HL-60 (cell line): ENCODE results near the gene NAA11.

Experiments used
- GABPA ChIP-seq: IDR thresholded peaks from 2 replicates; pipeline ENCODE4 v1.6.1; 2012; ENCODE audit warnings: low read depth
- TF ChIP-seq, protein P1 (sequence below): IDR thresholded peaks from one replicate; pipeline ENCODE4 v1.5.1; 2011; ENCODE audit warnings: low read length, control low read depth, inconsistent platforms; ENCODE audit not compliant: insufficient read depth
- TF ChIP-seq, protein P2 (sequence below): IDR thresholded peaks from 2 replicates; pipeline ENCODE4 v1.6.1; 2012; ENCODE audit warnings: low read depth; ENCODE audit not compliant: insufficient replicate concordance

DNA sequence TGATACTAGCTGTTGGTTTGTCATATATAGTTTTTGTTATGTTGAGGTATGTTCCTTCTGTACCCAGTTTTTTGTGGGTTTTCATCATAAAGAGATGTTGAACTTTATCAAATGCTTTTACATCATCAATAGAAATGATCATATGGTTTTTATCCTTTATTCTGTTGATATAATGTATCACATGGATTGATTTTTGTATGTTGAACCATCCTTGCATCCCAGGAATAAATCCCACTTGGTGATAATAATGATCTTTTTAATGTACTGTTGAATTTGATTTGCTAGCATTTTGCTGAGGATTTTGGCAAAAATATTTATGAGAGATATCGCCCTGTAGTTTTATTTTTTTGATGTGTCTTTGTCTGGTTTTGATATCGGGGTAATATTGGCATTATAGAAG, 22.5 kb upstream of the NAA11 start:
- TF ChIP-seq, protein P1, sequence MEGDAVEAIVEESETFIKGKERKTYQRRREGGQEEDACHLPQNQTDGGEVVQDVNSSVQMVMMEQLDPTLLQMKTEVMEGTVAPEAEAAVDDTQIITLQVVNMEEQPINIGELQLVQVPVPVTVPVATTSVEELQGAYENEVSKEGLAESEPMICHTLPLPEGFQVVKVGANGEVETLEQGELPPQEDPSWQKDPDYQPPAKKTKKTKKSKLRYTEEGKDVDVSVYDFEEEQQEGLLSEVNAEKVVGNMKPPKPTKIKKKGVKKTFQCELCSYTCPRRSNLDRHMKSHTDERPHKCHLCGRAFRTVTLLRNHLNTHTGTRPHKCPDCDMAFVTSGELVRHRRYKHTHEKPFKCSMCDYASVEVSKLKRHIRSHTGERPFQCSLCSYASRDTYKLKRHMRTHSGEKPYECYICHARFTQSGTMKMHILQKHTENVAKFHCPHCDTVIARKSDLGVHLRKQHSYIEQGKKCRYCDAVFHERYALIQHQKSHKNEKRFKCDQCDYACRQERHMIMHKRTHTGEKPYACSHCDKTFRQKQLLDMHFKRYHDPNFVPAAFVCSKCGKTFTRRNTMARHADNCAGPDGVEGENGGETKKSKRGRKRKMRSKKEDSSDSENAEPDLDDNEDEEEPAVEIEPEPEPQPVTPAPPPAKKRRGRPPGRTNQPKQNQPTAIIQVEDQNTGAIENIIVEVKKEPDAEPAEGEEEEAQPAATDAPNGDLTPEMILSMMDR = no peak
- TF ChIP-seq, protein P2, sequence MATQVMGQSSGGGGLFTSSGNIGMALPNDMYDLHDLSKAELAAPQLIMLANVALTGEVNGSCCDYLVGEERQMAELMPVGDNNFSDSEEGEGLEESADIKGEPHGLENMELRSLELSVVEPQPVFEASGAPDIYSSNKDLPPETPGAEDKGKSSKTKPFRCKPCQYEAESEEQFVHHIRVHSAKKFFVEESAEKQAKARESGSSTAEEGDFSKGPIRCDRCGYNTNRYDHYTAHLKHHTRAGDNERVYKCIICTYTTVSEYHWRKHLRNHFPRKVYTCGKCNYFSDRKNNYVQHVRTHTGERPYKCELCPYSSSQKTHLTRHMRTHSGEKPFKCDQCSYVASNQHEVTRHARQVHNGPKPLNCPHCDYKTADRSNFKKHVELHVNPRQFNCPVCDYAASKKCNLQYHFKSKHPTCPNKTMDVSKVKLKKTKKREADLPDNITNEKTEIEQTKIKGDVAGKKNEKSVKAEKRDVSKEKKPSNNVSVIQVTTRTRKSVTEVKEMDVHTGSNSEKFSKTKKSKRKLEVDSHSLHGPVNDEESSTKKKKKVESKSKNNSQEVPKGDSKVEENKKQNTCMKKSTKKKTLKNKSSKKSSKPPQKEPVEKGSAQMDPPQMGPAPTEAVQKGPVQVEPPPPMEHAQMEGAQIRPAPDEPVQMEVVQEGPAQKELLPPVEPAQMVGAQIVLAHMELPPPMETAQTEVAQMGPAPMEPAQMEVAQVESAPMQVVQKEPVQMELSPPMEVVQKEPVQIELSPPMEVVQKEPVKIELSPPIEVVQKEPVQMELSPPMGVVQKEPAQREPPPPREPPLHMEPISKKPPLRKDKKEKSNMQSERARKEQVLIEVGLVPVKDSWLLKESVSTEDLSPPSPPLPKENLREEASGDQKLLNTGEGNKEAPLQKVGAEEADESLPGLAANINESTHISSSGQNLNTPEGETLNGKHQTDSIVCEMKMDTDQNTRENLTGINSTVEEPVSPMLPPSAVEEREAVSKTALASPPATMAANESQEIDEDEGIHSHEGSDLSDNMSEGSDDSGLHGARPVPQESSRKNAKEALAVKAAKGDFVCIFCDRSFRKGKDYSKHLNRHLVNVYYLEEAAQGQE = no peak
- TF ChIP-seq GABPA = no peak
